WTC11 (cell line): ENCODE results near the gene DHX36. TPM values are rescaled to one million over a fixed set of nuclear protein-coding genes. Genes with fewer than 3 reads are reported as not detected.

Experiments
- AFF4 ChIP-seq: sonication (generic); formaldehyde crosslinking; IDR thresholded peaks from 2 replicates; pipeline ENCODE4 v1.8.1; 2023; ENCODE audit warnings: mild to moderate bottlenecking, missing genetic modification reagents, borderline replicate concordance
- AR ChIP-seq: fragments of 250-450 bp; sonication (Bioruptor Pico); IDR thresholded peaks from 2 replicates; pipeline ENCODE4 v1.9.0; 2021; ENCODE audit warnings: mild to moderate bottlenecking
- ATF2 ChIP-seq: sonication (generic); formaldehyde crosslinking; IDR thresholded peaks from 2 replicates; pipeline ENCODE4 v1.8.1; 2022; ENCODE audit warnings: low read depth, missing genetic modification reagents, borderline replicate concordance
- ATF6 ChIP-seq: sonication (generic); formaldehyde crosslinking; IDR thresholded peaks from 2 replicates; pipeline ENCODE4 v1.8.1; 2023; ENCODE audit warnings: mild to moderate bottlenecking, missing genetic modification reagents
- CDX4 ChIP-seq: fragments of 250-450 bp; sonication (Bioruptor Pico); IDR thresholded peaks from 2 replicates; pipeline ENCODE4 v1.9.0; 2021; ENCODE audit warnings: moderate library complexity, mild to moderate bottlenecking, inconsistent platforms, borderline replicate concordance
- ERG ChIP-seq: fragments of 250-450 bp; sonication (Bioruptor Pico); IDR thresholded peaks from 2 replicates; pipeline ENCODE4 v1.8.0; 2021; ENCODE audit warnings: mild to moderate bottlenecking
- ETV6 ChIP-seq: sonication (generic); formaldehyde crosslinking; IDR thresholded peaks from 2 replicates; pipeline ENCODE4 v1.8.1; 2022; ENCODE audit warnings: mild to moderate bottlenecking, missing genetic modification reagents
- FOXJ3 ChIP-seq: sonication (generic); formaldehyde crosslinking; IDR thresholded peaks from 2 replicates; pipeline ENCODE4 v1.9.0; 2021; ENCODE audit warnings: missing genetic modification reagents, mild to moderate bottlenecking, borderline replicate concordance
- JAZF1 ChIP-seq: fragments of 250-450 bp; sonication (Bioruptor Pico); IDR thresholded peaks from 2 replicates; pipeline ENCODE4 v1.9.0; 2021; ENCODE audit warnings: moderate library complexity, mild to moderate bottlenecking, inconsistent platforms
- JUN ChIP-seq: sonication (generic); formaldehyde crosslinking; IDR thresholded peaks from 2 replicates; pipeline ENCODE4 v1.8.0; 2023; ENCODE audit warnings: mild to moderate bottlenecking, missing genetic modification reagents
- MXD4 ChIP-seq: fragments of 250-450 bp; sonication (Bioruptor Pico); IDR thresholded peaks from 2 replicates; pipeline ENCODE4 v1.8.0; 2021; ENCODE audit warnings: mild to moderate bottlenecking, moderate library complexity, borderline replicate concordance
- MYBL2 ChIP-seq: sonication (generic); formaldehyde crosslinking; IDR thresholded peaks from 2 replicates; pipeline ENCODE4 v1.8.1; 2023; ENCODE audit warnings: mild to moderate bottlenecking, moderate library complexity, missing genetic modification reagents
- NFE2L1 ChIP-seq: sonication (generic); formaldehyde crosslinking; IDR thresholded peaks from 2 replicates; pipeline ENCODE4 v1.8.1; 2023; ENCODE audit warnings: missing genetic modification reagents
- SMAD3 ChIP-seq: sonication (generic); formaldehyde crosslinking; IDR thresholded peaks from 2 replicates; pipeline ENCODE4 v1.8.0; 2022; ENCODE audit warnings: missing genetic modification reagents, mild to moderate bottlenecking, borderline replicate concordance
- USF1 ChIP-seq: sonication (generic); formaldehyde crosslinking; IDR thresholded peaks from 2 replicates; pipeline ENCODE4 v1.8.0; 2022; ENCODE audit warnings: mild to moderate bottlenecking, missing genetic modification reagents
- ZNF121 ChIP-seq: sonication (generic); formaldehyde crosslinking; IDR thresholded peaks from 2 replicates; pipeline ENCODE4 v1.8.0; 2023; ENCODE audit warnings: missing genetic modification reagents
- ZNF219 ChIP-seq: sonication (generic); formaldehyde crosslinking; IDR thresholded peaks from 2 replicates; pipeline ENCODE4 v1.8.0; 2023; ENCODE audit warnings: missing genetic modification reagents, mild to moderate bottlenecking, borderline replicate concordance
- ZNF281 ChIP-seq: sonication (generic); formaldehyde crosslinking; IDR thresholded peaks from 2 replicates; pipeline ENCODE4 v1.8.0; 2023; ENCODE audit warnings: mild to moderate bottlenecking, missing genetic modification reagents
- ZNF425 ChIP-seq: fragments of 250-450 bp; sonication (Bioruptor Pico); conservative IDR thresholded peaks from 2 replicates; pipeline ENCODE4 v1.9.0; 2021; ENCODE audit warnings: mild to moderate bottlenecking
- total RNA-seq: library from RNA; stranded (reverse); gene quantifications from 3 replicates; pipeline ENCODE4 v1.2.3, GENCODE V29; 2021

The DHX36 gene
- total RNA-seq, 1 experiment from 2014 or later = 100 TPM

GRCh38 chr3:154323891-154324738 lies at the start of gene DHX36 (continued):
- TF ChIP-seq AFF4 (CRISPR knock-in tag) (no peak), USF1 (CRISPR knock-in tag) (no peak), CDX4 (CRISPR knock-in tag) (no peak), ATF6 (CRISPR knock-in tag) (no peak), ZNF281 (CRISPR knock-in tag) (no peak), JUN (CRISPR knock-in tag) (no peak), NFE2L1 (CRISPR knock-in tag) (no peak; the same call in 1 of the 2 replicates), ATF2 (CRISPR knock-in tag) (no peak), JAZF1 (no peak), ZNF121 (CRISPR knock-in tag) (no peak), ETV6 (CRISPR knock-in tag) (peak; percentile 69), ZNF425 (CRISPR knock-in tag) (no peak), SMAD3 (CRISPR knock-in tag) (no peak), ZNF219 (CRISPR knock-in tag) (no peak), FOXJ3 (no peak), MXD4 (CRISPR knock-in tag) (no peak), MYBL2 (CRISPR knock-in tag) (0 out of 2 replicates have a peak, but pooled peaks have one; percentile 16), AR (CRISPR knock-in tag) (no peak), ERG (CRISPR knock-in tag) (no peak)
